NCI-H2196 (cell line): Measurements from ENCODE around the gene EPN3.

ENCODE experiments used
- DNase-seq: peaks from one replicate; lab custom pipeline; 2025; ENCODE audit not compliant: unreplicated experiment; lab: John Stamatoyannopoulos, UW

Gene EPN3

GRCh38 chr17:50585891-50586290 is 53.4 kb downstream of the EPN3 start:
- DNase-seq: no peak

- no peak for DNase-seq
Measured at GRCh38 chr17:50586421-50587247, 54.1 kb downstream of the EPN3 start.

- DNase-seq: no peak
Measured at GRCh38 chr17:50587571-50587970, 55.0 kb downstream of the EPN3 start.

GRCh38 chr17:50588391-50589049 is 56.0 kb downstream of the EPN3 start:
- DNase-seq: no peak

- DNase-seq: no peak
Measured at GRCh38 chr17:50589095-50589705, 56.7 kb downstream of the EPN3 start.

- DNase-seq: no peak
Measured at GRCh38 chr17:50590946-50591737, 58.6 kb downstream of the EPN3 start.

- peak; percentile 81 for DNase-seq
Measured at GRCh38 chr17:50593321-50593720, 60.8 kb downstream of the EPN3 start.
